Glutamatergic neuron (in vitro differentiated cells): ENCODE data around the gene PGAP6. TPM values are rescaled to one million over a fixed set of nuclear protein-coding genes. Genes with fewer than 3 reads are reported as not detected.

Source experiments
- DNase-seq: peaks from one replicate; pipeline ENCODE4 v3.0.0; 2022
- H3K27ac Mint-ChIP-seq: one replicate; pipeline ENCODE4 v1.8.0; 2020; ENCODE audit warnings: mild to moderate bottlenecking, mixed read lengths, inconsistent platforms; ENCODE audit not compliant: unreplicated experiment
- H3K27me3 Mint-ChIP-seq: one replicate; pipeline ENCODE4 v1.8.0; 2020; ENCODE audit warnings: mild to moderate bottlenecking, moderate library complexity, mixed read lengths, inconsistent platforms; ENCODE audit not compliant: unreplicated experiment
- H3K36me3 Mint-ChIP-seq: one replicate; pipeline ENCODE4 v1.8.0; 2020; ENCODE audit warnings: mild to moderate bottlenecking, mixed read lengths, inconsistent platforms; ENCODE audit not compliant: unreplicated experiment
- H3K4me1 Mint-ChIP-seq: one replicate; pipeline ENCODE4 v1.8.0; 2020; ENCODE audit warnings: mild to moderate bottlenecking, low read depth, mixed read lengths, inconsistent platforms; ENCODE audit not compliant: unreplicated experiment
- H3K4me3 Mint-ChIP-seq: one replicate; pipeline ENCODE4 v1.8.0; 2020; ENCODE audit warnings: mild to moderate bottlenecking, mixed read lengths, inconsistent platforms; ENCODE audit not compliant: unreplicated experiment
- H3K9me3 Mint-ChIP-seq: one replicate; pipeline ENCODE4 v1.8.0; 2020; ENCODE audit warnings: mild to moderate bottlenecking, moderate library complexity, mixed read lengths, inconsistent platforms; ENCODE audit not compliant: unreplicated experiment
- CTCF ChIP-seq: fragments of 200-600 bp; sonication (generic); IDR thresholded peaks from one replicate; pipeline ENCODE4 v1.5.0; 2021; ENCODE audit not compliant: partially characterized antibody, unreplicated experiment
- total RNA-seq: library from RNA; stranded (reverse); fragmentation: NEBNext Ultra II Directional; extraction: Animal tissue kit (Norgen Biotek cat#: 25700); gene quantifications from one replicate; pipeline ENCODE4 v1.2.1, GENCODE V29; 2021; ENCODE audit not compliant: unreplicated experiment

The PGAP6 gene
- total RNA-seq, 1 donor from 2014 or later: 54.5 TPM

- no peak for TF ChIP-seq CTCF
- Mint-ChIP-seq H3K4me3 (no peak overlapping the region), H3K27me3 (peaks cover 2% of the 10 kb centered on the region), H3K4me1 (peaks cover 3% of the 10 kb centered on the region), H3K36me3 (peaks cover 6% of the 10 kb centered on the region), H3K9me3 (peaks cover 3% of the 10 kb centered on the region), H3K27ac (no peak overlapping the region)
- no peak for DNase-seq
These were observed 41.2 kb downstream of the PGAP6 start for GRCh38 chr16:340370-341091.

- TF ChIP-seq CTCF: no peak
- Mint-ChIP-seq H3K4me1 (peaks cover 3% of the 10 kb centered on the region), H3K27ac (no peak overlapping the region), H3K4me3 (no peak overlapping the region), H3K9me3 (peaks cover 4% of the 10 kb centered on the region), H3K36me3 (peaks cover 1% of the 10 kb centered on the region), H3K27me3 (peaks cover 2% of the 10 kb centered on the region)
- DNase-seq: no peak
These were observed 42.1 kb downstream of the PGAP6 start for GRCh38 chr16:339680-340079.

GRCh38 chr16:337975-338575 is 43.7 kb downstream of the PGAP6 start:
- Mint-ChIP-seq H3K4me3 (no peak overlapping the region), H3K27ac (no peak overlapping the region), H3K27me3 (peaks cover 2% of the 10 kb centered on the region), H3K36me3 (no peaks in the 10 kb centered on the region), H3K4me1 (peaks cover 3% of the 10 kb centered on the region), H3K9me3 (peaks cover 4% of the 10 kb centered on the region)
- no peak for TF ChIP-seq CTCF
- DNase-seq: no peak

- H3K27me3 Mint-ChIP-seq: peaks cover 1% of the 10 kb centered on the region
These were observed 44.3 kb downstream of the PGAP6 start for GRCh38 chr16:337437-337836.

More at GRCh38 chr16:337437-337836, 44.3 kb downstream of the PGAP6 start:
- H3K36me3 Mint-ChIP-seq: no peaks in the 10 kb centered on the region
- no peak for DNase-seq
- peaks cover 4% of the 10 kb centered on the region for H3K9me3 Mint-ChIP-seq
- no peak for TF ChIP-seq CTCF
- H3K4me1 Mint-ChIP-seq: peaks cover 3% of the 10 kb centered on the region
- H3K4me3 Mint-ChIP-seq: no peak overlapping the region
- no peak overlapping the region for H3K27ac Mint-ChIP-seq
